ENCODE data around the gene C5orf47. TPM values are rescaled to one million over a fixed set of nuclear protein-coding genes. Genes with fewer than 3 reads are reported as not detected.

C5orf47 gene
- total RNA-seq, 3 donors from 2014 or later = not detected

- intact Hi-C loops (cut with DNase I; ENCODE audit: low total_unique reads) = no loop called here
- no peak for TF ChIP-seq POLR2A (IDR thresholded peaks at IDR 0.05)
- no peak for TF ChIP-seq POLR2AphosphoS5 (IDR thresholded peaks at IDR 0.05)
- no peak for TF ChIP-seq CTCF (IDR thresholded peaks at IDR 0.05)
- H3K36me3 ChIP-seq = no peaks in the 10 kb centered on the region
- H3K27me3 ChIP-seq = no peaks in the 10 kb centered on the region
- H3K4me1 ChIP-seq = peaks cover 0 to 6% of the 10 kb centered on the region in 2 donors
- no peak overlapping the region for H3K27ac ChIP-seq
- no peaks in the 10 kb centered on the region for H3K9me3 ChIP-seq
- no peak for DNase-seq (ENCODE audit: low spot score in 2 of 2)
- H3K4me3 ChIP-seq = no peak overlapping the region
Measured at GRCh38 chr5:173960986-173961385, 28.0 kb upstream of the C5orf47 start.

- Histone ChIP-seq H3K9me3 (no peaks in the 10 kb centered on the region), H3K4me1 (peaks cover 0 to 6% of the 10 kb centered on the region in 2 donors), H3K36me3 (no peaks in the 10 kb centered on the region), H3K27me3 (no peaks in the 10 kb centered on the region), H3K4me3 (no peak overlapping the region), H3K27ac (no peak overlapping the region)
- intact Hi-C loops (cut with DNase I; ENCODE audit: low total_unique reads) = no loop called here
- no peak for TF ChIP-seq POLR2A (IDR thresholded peaks at IDR 0.05)
- no peak for TF ChIP-seq POLR2AphosphoS5 (IDR thresholded peaks at IDR 0.05)
- no peak for TF ChIP-seq CTCF (IDR thresholded peaks at IDR 0.05)
- DNase-seq (ENCODE audit: low spot score in 2 of 2) = no peak
Measured at GRCh38 chr5:173961418-173961817, 27.6 kb upstream of the C5orf47 start.

- peaks cover 0 to 6% of the 10 kb centered on the region in 2 donors for H3K4me1 ChIP-seq
- peak overlapping the region in 1 of 2 donors; percentile 83 for H3K27ac ChIP-seq
Measured at GRCh38 chr5:173962436-173962972, 26.5 kb upstream of the C5orf47 start.

GRCh38 chr5:173963182-173963838 is 25.7 kb upstream of the C5orf47 start:
- H3K4me1 ChIP-seq = peaks cover 0 to 6% of the 10 kb centered on the region in 2 donors
- H3K9me3 ChIP-seq = no peaks in the 10 kb centered on the region
- H3K36me3 ChIP-seq = no peaks in the 10 kb centered on the region
- no peaks in the 10 kb centered on the region for H3K27me3 ChIP-seq
- intact Hi-C loops (cut with DNase I; ENCODE audit: low total_unique reads) = no loop called here
- DNase-seq (ENCODE audit: low spot score in 2 of 2) = peak in 1 of 2 donors; percentile 30
- peak overlapping the region; percentile 61 to 83 for H3K27ac ChIP-seq
- no peak for TF ChIP-seq CTCF (IDR thresholded peaks at IDR 0.05)
- peak overlapping the region in 2 of 3 donors; percentile 53 to 61 for H3K4me3 ChIP-seq

More at GRCh38 chr5:173962436-173962972, 26.5 kb upstream of the C5orf47 start:
- Histone ChIP-seq H3K9me3 (no peaks in the 10 kb centered on the region), H3K4me3 (no peak overlapping the region), H3K36me3 (no peaks in the 10 kb centered on the region), H3K27me3 (no peaks in the 10 kb centered on the region)
- TF ChIP-seq POLR2A (IDR thresholded peaks at IDR 0.05) = no peak
- DNase-seq (ENCODE audit: low spot score in 2 of 2) = no peak
- intact Hi-C loops (cut with DNase I; ENCODE audit: low total_unique reads) = no loop called here

GRCh38 chr5:173963867-173964441 is 25.0 kb upstream of the C5orf47 start:
- Histone ChIP-seq H3K9me3 (no peaks in the 10 kb centered on the region), H3K27me3 (no peaks in the 10 kb centered on the region), H3K27ac (peak overlapping the region; percentile 61 to 83), H3K4me1 (peaks cover 0 to 6% of the 10 kb centered on the region in 2 donors), H3K4me3 (peak overlapping the region in 2 of 3 donors; percentile 53 to 61), H3K36me3 (no peaks in the 10 kb centered on the region)
- intact Hi-C loops (cut with DNase I; ENCODE audit: low total_unique reads) = no loop called here
- TF ChIP-seq CTCF (IDR thresholded peaks at IDR 0.05) = no peak
- TF ChIP-seq POLR2A (IDR thresholded peaks at IDR 0.05) = no peak
- TF ChIP-seq POLR2AphosphoS5 (IDR thresholded peaks at IDR 0.05) = peak in 1 of 3 donors; percentile 17
- DNase-seq (ENCODE audit: low spot score in 2 of 2) = peak in 1 of 2 donors; percentile 36

All from breast epithelium (tissue), 4 donors.